ENCODE measurements around the gene FBXL14.

DNA sequence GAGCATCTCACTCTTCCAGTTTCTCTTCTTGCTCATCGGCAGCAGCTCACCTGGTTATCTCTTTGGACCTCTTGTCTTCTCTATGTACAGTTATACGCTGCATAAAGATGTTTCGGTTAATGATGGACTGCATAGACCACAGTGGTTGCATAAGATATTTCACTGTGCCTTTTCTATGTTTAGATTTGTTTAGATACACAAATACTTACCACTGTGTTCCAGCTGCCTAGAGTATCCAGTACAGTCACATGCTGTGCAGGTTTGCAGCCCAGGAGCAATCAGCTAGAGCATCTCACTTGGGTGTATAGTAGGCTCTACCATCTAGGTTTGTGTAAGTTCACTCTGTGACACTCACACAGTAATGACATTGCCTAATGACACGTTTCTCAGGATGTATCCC is 57.6 kb downstream of the FBXL14 start:
- TF ChIP-seq, protein P1, sequence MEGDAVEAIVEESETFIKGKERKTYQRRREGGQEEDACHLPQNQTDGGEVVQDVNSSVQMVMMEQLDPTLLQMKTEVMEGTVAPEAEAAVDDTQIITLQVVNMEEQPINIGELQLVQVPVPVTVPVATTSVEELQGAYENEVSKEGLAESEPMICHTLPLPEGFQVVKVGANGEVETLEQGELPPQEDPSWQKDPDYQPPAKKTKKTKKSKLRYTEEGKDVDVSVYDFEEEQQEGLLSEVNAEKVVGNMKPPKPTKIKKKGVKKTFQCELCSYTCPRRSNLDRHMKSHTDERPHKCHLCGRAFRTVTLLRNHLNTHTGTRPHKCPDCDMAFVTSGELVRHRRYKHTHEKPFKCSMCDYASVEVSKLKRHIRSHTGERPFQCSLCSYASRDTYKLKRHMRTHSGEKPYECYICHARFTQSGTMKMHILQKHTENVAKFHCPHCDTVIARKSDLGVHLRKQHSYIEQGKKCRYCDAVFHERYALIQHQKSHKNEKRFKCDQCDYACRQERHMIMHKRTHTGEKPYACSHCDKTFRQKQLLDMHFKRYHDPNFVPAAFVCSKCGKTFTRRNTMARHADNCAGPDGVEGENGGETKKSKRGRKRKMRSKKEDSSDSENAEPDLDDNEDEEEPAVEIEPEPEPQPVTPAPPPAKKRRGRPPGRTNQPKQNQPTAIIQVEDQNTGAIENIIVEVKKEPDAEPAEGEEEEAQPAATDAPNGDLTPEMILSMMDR (IDR thresholded peaks at IDR 0.05), result no peak
- TF ChIP-seq POLR2A (IDR thresholded peaks at IDR 0.05; ENCODE audit: low read depth), result no peak
- TF ChIP-seq POLR2AphosphoS5 (IDR thresholded peaks at IDR 0.05), result no peak
- no peak for TF ChIP-seq EP300 (IDR thresholded peaks at IDR 0.05)

All from esophagus muscularis mucosa (tissue), 4 donors.